Stimulated activated naive CD8-positive, alpha-beta T cell treated with anti-CD3 and anti-CD28 coated beads, Interleukin-15, Interleukin-2, amounts not matched to agents 100 ng/mL and 50 ng/mL, for 24 hours (primary cell): ENCODE data around the gene EN2.

Experiments
- H3K27ac Mint-ChIP-seq: one replicate; pipeline ENCODE4 v1.8.0; 2021; ENCODE audit warnings: mild to moderate bottlenecking, mixed read lengths
- H3K27me3 Mint-ChIP-seq: one replicate; pipeline ENCODE4 v1.8.0; 2021; ENCODE audit warnings: mixed read lengths
- H3K36me3 Mint-ChIP-seq: one replicate; pipeline ENCODE4 v1.8.0; 2021; ENCODE audit warnings: low read depth, mixed read lengths
- H3K4me1 Mint-ChIP-seq: one replicate; pipeline ENCODE4 v1.8.0; 2021; ENCODE audit warnings: low read depth, mixed read lengths
- H3K4me3 Mint-ChIP-seq: one replicate; pipeline ENCODE4 v1.8.0; 2021; ENCODE audit warnings: mild to moderate bottlenecking, mixed read lengths
- H3K9me3 Mint-ChIP-seq: one replicate; pipeline ENCODE4 v1.8.0; 2021; ENCODE audit warnings: mixed read lengths

Gene EN2

GRCh38 chr7:155422599-155423336, 35.2 kb upstream of the EN2 start:
- Mint-ChIP-seq H3K4me3 (no peak overlapping the region), H3K27me3 (peaks cover 31% of the 10 kb centered on the region), H3K27ac (no peak overlapping the region), H3K9me3 (no peaks in the 10 kb centered on the region), H3K36me3 (no peaks in the 10 kb centered on the region), H3K4me1 (no peaks in the 10 kb centered on the region)

GRCh38 chr7:155423337-155424285, 34.3 kb upstream of the EN2 start:
- Mint-ChIP-seq H3K27me3 (peaks cover 39% of the 10 kb centered on the region), H3K4me3 (no peak overlapping the region), H3K4me1 (no peaks in the 10 kb centered on the region), H3K9me3 (no peaks in the 10 kb centered on the region), H3K27ac (no peak overlapping the region), H3K36me3 (no peaks in the 10 kb centered on the region)

- H3K4me3 Mint-ChIP-seq: no peak overlapping the region
- H3K9me3 Mint-ChIP-seq: no peaks in the 10 kb centered on the region
- H3K36me3 Mint-ChIP-seq: no peaks in the 10 kb centered on the region
- no peak overlapping the region for H3K27ac Mint-ChIP-seq
- H3K27me3 Mint-ChIP-seq: peaks cover 41% of the 10 kb centered on the region
- H3K4me1 Mint-ChIP-seq: no peaks in the 10 kb centered on the region
Measured at GRCh38 chr7:155424301-155425010, 33.5 kb upstream of the EN2 start.

GRCh38 chr7:155425011-155425340, 33.0 kb upstream of the EN2 start:
- Mint-ChIP-seq H3K4me1 (no peaks in the 10 kb centered on the region), H3K4me3 (no peak overlapping the region), H3K36me3 (no peaks in the 10 kb centered on the region), H3K9me3 (no peaks in the 10 kb centered on the region), H3K27ac (no peak overlapping the region), H3K27me3 (peaks cover 40% of the 10 kb centered on the region)

- peaks cover 44% of the 10 kb centered on the region for H3K27me3 Mint-ChIP-seq
- no peak overlapping the region for H3K27ac Mint-ChIP-seq
- no peaks in the 10 kb centered on the region for H3K36me3 Mint-ChIP-seq
- no peak overlapping the region for H3K4me3 Mint-ChIP-seq
- H3K9me3 Mint-ChIP-seq: no peaks in the 10 kb centered on the region
- H3K4me1 Mint-ChIP-seq: no peaks in the 10 kb centered on the region
Measured at GRCh38 chr7:155425887-155426286, 32.0 kb upstream of the EN2 start.

- Mint-ChIP-seq H3K4me3 (no peak overlapping the region), H3K27ac (no peak overlapping the region), H3K9me3 (no peaks in the 10 kb centered on the region), H3K4me1 (no peaks in the 10 kb centered on the region), H3K36me3 (no peaks in the 10 kb centered on the region), H3K27me3 (peaks cover 42% of the 10 kb centered on the region)
Measured at GRCh38 chr7:155426543-155427410, 31.2 kb upstream of the EN2 start.

- Mint-ChIP-seq H3K4me3 (no peak overlapping the region), H3K27ac (no peak overlapping the region), H3K36me3 (no peaks in the 10 kb centered on the region), H3K9me3 (no peaks in the 10 kb centered on the region), H3K27me3 (peaks cover 42% of the 10 kb centered on the region), H3K4me1 (no peaks in the 10 kb centered on the region)
Measured at GRCh38 chr7:155427411-155428038, 30.4 kb upstream of the EN2 start.

- no peak overlapping the region for H3K27ac Mint-ChIP-seq
- H3K4me1 Mint-ChIP-seq: no peaks in the 10 kb centered on the region
- no peaks in the 10 kb centered on the region for H3K36me3 Mint-ChIP-seq
- H3K4me3 Mint-ChIP-seq: no peak overlapping the region
- peaks cover 42% of the 10 kb centered on the region for H3K27me3 Mint-ChIP-seq
- no peaks in the 10 kb centered on the region for H3K9me3 Mint-ChIP-seq
Measured at GRCh38 chr7:155428171-155428834, 29.6 kb upstream of the EN2 start.

- H3K9me3 Mint-ChIP-seq: no peaks in the 10 kb centered on the region
- H3K4me3 Mint-ChIP-seq: no peak overlapping the region
- H3K27me3 Mint-ChIP-seq: peaks cover 47% of the 10 kb centered on the region
- H3K4me1 Mint-ChIP-seq: no peaks in the 10 kb centered on the region
- H3K27ac Mint-ChIP-seq: no peak overlapping the region
- no peaks in the 10 kb centered on the region for H3K36me3 Mint-ChIP-seq
Measured at GRCh38 chr7:155429651-155430050, 28.3 kb upstream of the EN2 start.

- Mint-ChIP-seq H3K27me3 (peaks cover 42% of the 10 kb centered on the region), H3K9me3 (no peaks in the 10 kb centered on the region), H3K36me3 (no peaks in the 10 kb centered on the region), H3K4me3 (no peak overlapping the region), H3K4me1 (no peaks in the 10 kb centered on the region), H3K27ac (no peak overlapping the region)
Measured at GRCh38 chr7:155430606-155431005, 27.3 kb upstream of the EN2 start.

- no peak overlapping the region for H3K4me3 Mint-ChIP-seq
- no peaks in the 10 kb centered on the region for H3K9me3 Mint-ChIP-seq
- H3K27ac Mint-ChIP-seq: no peak overlapping the region
- H3K4me1 Mint-ChIP-seq: no peaks in the 10 kb centered on the region
- peaks cover 42% of the 10 kb centered on the region for H3K27me3 Mint-ChIP-seq
- H3K36me3 Mint-ChIP-seq: no peaks in the 10 kb centered on the region
Measured at GRCh38 chr7:155431231-155431630, 26.7 kb upstream of the EN2 start.

- H3K27me3 Mint-ChIP-seq: peaks cover 47% of the 10 kb centered on the region
- H3K27ac Mint-ChIP-seq: no peak overlapping the region
- H3K36me3 Mint-ChIP-seq: no peaks in the 10 kb centered on the region
- H3K9me3 Mint-ChIP-seq: no peaks in the 10 kb centered on the region
- H3K4me1 Mint-ChIP-seq: no peaks in the 10 kb centered on the region
- H3K4me3 Mint-ChIP-seq: no peak overlapping the region
Measured at GRCh38 chr7:155431711-155432110, 26.2 kb upstream of the EN2 start.

GRCh38 chr7:155435110-155435509, 22.8 kb upstream of the EN2 start:
- Mint-ChIP-seq H3K9me3 (no peaks in the 10 kb centered on the region), H3K27me3 (peaks cover 56% of the 10 kb centered on the region), H3K36me3 (no peaks in the 10 kb centered on the region), H3K4me1 (no peaks in the 10 kb centered on the region), H3K27ac (no peak overlapping the region), H3K4me3 (no peak overlapping the region)
